Small intestine (tissue), 7 donors: ENCODE data around the gene CAMTA1. TPM values are rescaled to one million over a fixed set of nuclear protein-coding genes. Genes with fewer than 3 reads are reported as not detected.
A peak's percentile ranks its signal among the peaks of the same experiment; 100 is the strongest.

Experiments used
- DNase-seq, 2 donors: peaks; one replicate each; pipeline versions ENCODE4 v3.0.0 to v3.0.0-alpha.2; 2013
- FAIRE-seq: peaks from 2 replicates; lab custom pipeline; 2012; peaks lifted over from hg19 to GRCh38; lab: Jason Lieb, UNC
- H3K27ac ChIP-seq, 3 donors: one replicate each; pipeline ENCODE4 v1.5.1; 2013; ENCODE audit warnings: low read length in 2 of 3, mild to moderate bottlenecking in 2 of 3, control low read depth in 1 of 3, inconsistent platforms in 1 of 3, low read depth in 1 of 3, moderate library complexity in 1 of 3
- H3K27me3 ChIP-seq, 3 donors: one replicate each; pipeline ENCODE4 v1.6.1; 2013; ENCODE audit warnings: low read length in 3 of 3, inconsistent platforms in 1 of 3; ENCODE audit not compliant: control insufficient read depth in 3 of 3, insufficient read depth in 3 of 3
- H3K36me3 ChIP-seq, 3 donors: one replicate each; pipeline ENCODE4 v1.6.1; 2013; ENCODE audit warnings: low read length in 3 of 3, inconsistent platforms in 1 of 3, low read depth in 1 of 3, mild to moderate bottlenecking in 1 of 3, moderate library complexity in 1 of 3; ENCODE audit not compliant: control insufficient read depth in 3 of 3, insufficient read depth in 2 of 3
- H3K4me1 ChIP-seq, 3 donors: one replicate each; pipeline ENCODE4 v1.6.1; 2013; ENCODE audit warnings: low read length in 2 of 3, inconsistent platforms in 1 of 3, low read depth in 1 of 3, mild to moderate bottlenecking in 1 of 3, moderate library complexity in 1 of 3; ENCODE audit not compliant: control insufficient read depth in 3 of 3, insufficient read depth in 2 of 3
- H3K4me3 ChIP-seq, 3 donors: one replicate each; pipeline ENCODE4 v1.5.1; 2013; ENCODE audit warnings: low read length in 3 of 3, control low read depth in 1 of 3, inconsistent platforms in 1 of 3, low read depth in 1 of 3, mild to moderate bottlenecking in 1 of 3, moderate library complexity in 1 of 3
- H3K9me3 ChIP-seq, 2 donors: one replicate each; pipeline ENCODE4 v1.6.1; 2013; ENCODE audit warnings: low read depth in 1 of 2, low read length in 1 of 2; ENCODE audit not compliant: control insufficient read depth in 2 of 2, insufficient read depth in 1 of 2
- WGBS, 3 donors: extraction: QIAGEN DNeasy Blood & Tissue Kit; methylation state at CpG; one replicate each; pipeline ENCODE4 v1.1.7; 2013; 5-methylcytosine and 5-hydroxymethylcytosine counted together
- polyA plus RNA-seq, 4 donors: library from polyadenylated mRNA; stranded (reverse) in 3 of 4; unstranded in 1 of 4; fragments of 200-250 nt in 3 of 4; fragments of 120-200 nt in 1 of 4; gene quantifications; one replicate each; pipeline versions ENCODE4 v1.2.1 to v1.2.3, GENCODE V29; 2013
- donor health status: healthy with polysubstance abuse.
- donor health status: control.
- donor health status: control.
- donor health status: Bipolar disorder and iron deficiency.
- donor health status: healthy.

The CAMTA1 gene
- polyA plus RNA-seq, 4 donors: 57.6 to 177 (median 147) TPM

DNA sequence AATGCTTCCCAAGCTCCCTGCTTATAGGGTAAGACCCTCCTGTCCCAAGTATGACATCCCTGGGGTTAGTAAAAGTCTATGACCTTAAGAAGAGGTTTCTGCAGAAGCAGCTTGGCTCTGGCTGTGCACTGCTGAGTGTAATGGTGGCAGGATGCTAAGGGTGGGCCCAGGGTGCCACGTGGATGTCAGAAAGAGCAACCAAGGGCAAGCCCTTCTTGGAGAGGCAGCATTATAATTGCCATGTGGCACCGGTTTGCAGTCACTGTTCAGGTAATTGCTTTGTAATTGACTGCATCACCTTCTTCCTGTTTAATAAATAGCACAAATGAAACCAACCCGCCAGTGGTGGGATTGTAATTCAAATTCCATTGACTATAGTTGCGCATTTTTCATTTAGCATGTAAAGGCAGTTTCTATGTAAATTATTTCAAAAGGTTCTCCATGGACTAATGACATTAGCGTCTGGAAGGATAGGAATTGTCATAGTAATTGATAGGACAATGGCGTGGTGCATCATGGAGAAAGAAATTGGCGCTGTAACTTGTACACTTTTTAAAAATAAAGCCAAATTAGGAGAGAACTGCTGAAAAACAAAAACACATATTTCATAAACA lies 495.2 kb downstream of the CAMTA1 start:
- Histone ChIP-seq H3K4me3 (no peak overlapping the region), H3K4me1 (no peaks in the 10 kb centered on the region), H3K36me3 (no peaks in the 10 kb centered on the region), H3K27me3 (peaks cover 0 to 4% (median 0%) of the 10 kb centered on the region in 3 donors), H3K27ac (no peak overlapping the region), H3K9me3 (no peaks in the 10 kb centered on the region)
- FAIRE-seq: no peak
- no peak for DNase-seq
- WGBS, 3 donors: 68 to 74% (median 72%) methylated on average over 7 of the region's 7 CpGs

DNA sequence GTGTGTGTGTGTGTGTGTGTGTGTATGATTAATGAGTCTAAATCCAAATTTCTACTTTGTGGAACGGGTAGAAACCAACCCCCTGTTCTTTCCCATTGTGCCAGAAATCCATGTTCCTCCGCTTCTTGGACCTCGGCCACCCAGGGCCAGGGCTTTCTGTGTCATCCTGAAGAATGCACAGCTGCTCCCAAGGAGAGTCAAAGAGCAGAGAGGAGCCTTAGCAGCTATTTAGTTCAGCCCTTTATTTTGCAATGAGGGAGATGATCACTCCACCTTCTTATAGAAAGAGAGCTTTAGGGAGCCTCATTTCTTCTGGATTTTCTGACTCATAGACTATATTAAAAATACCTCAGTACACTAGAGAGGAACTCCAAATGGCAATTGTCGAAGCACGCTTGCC lies 496.6 kb downstream of the CAMTA1 start:
- 68 to 83% (median 81%) methylated on average over 5 of the region's 5 CpGs for WGBS, 3 donors

DNA sequence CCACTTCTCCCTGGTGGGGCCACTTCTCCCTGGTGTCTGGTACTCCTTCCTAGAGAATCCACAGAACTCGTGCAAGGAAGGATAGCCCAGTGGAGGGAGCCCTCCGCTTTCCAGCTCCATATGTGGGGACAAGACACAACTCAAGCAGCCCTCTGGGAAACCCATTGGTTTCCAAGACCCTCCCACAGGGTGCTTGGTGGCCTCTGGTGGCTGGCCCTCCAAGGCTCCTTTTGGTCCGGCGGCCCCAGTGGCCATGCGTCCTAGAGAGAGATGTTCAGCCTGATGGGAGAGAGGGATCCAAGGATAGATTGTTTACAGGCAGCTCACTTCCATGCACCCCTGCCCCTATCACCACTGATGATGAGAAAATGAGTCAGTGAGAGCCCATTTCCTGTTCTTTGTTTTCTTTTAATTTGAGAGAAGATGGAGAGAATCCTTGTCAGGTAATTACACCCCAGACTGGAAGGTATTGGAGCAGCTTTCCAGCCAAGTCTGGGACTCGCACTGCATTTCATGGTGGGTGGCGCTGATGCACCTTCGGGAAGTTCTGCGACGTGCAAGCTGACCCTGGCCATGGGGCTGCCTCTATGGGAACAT lies 499.7 kb downstream of the CAMTA1 start:
- DNase-seq: no peak
- Histone ChIP-seq H3K4me1 (no peaks in the 10 kb centered on the region), H3K27me3 (no peaks in the 10 kb centered on the region), H3K4me3 (no peak overlapping the region), H3K36me3 (no peaks in the 10 kb centered on the region), H3K9me3 (no peaks in the 10 kb centered on the region), H3K27ac (no peak overlapping the region)
- FAIRE-seq: no peak
- 89 to 95% (median 93%) methylated on average over 10 of the region's 10 CpGs for WGBS, 3 donors

More for the DNA sequence above, 496.6 kb downstream of the CAMTA1 start:
- Histone ChIP-seq H3K36me3 (no peaks in the 10 kb centered on the region), H3K27ac (no peak overlapping the region), H3K4me3 (no peak overlapping the region), H3K4me1 (no peaks in the 10 kb centered on the region), H3K9me3 (no peaks in the 10 kb centered on the region), H3K27me3 (peaks cover 0 to 4% (median 0%) of the 10 kb centered on the region in 3 donors)
- no peak for DNase-seq
- FAIRE-seq: no peak

DNA sequence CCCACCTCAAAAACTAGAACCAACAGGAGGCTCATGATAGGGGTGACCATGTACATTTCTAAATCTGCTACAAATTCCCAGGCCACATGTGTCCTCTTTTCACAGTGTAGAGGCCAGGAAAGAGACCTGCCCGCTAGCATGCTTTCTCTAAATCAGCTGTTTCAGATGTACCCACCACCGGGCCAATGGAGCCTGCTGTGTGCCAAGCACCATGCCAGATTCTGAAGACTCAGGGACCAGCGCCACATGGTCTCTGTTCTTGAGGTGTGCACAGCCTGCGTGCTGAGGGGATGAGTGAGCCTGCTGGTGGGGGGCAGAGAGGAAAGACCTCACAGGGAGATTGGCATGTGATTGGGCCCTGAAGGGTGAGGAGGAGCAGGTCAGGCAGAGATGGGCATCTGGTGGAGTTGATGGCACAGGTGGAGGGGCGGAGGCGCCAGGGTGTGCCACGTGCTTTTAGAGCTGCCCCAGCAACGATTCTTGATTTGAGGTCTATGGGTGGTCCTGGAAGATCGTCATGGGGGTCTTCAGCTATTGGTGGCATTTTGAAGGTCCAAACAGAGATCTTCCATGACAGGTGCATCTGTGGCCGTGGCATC lies 500.7 kb downstream of the CAMTA1 start:
- FAIRE-seq: no peak
- Histone ChIP-seq H3K4me1 (no peaks in the 10 kb centered on the region), H3K27ac (no peak overlapping the region), H3K4me3 (no peak overlapping the region), H3K27me3 (no peaks in the 10 kb centered on the region), H3K9me3 (no peaks in the 10 kb centered on the region), H3K36me3 (no peaks in the 10 kb centered on the region)
- no peak for DNase-seq
- WGBS, 3 donors: 80 to 88% (median 82%) methylated on average over 10 of the region's 10 CpGs

DNA sequence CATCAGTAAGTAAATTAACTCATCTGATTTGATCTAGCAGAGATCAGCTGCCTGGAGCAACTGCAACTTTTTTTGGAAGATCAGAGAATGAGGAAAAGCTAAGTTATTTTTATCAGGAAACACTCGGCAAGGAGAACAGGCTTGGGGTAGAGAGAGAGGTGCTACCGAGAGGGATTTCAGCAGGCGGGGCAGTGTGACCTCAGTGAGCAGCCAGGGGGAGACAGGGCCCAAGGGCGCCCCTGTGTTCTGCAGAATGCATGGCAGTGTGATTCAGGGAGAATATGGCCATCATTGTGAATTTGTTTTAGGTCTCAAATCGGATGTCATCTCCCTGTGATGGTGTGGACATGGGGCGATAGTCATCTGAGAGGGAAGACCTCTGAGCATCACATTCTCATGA lies 501.8 kb downstream of the CAMTA1 start:
- H3K9me3 ChIP-seq: no peaks in the 10 kb centered on the region
- FAIRE-seq: no peak
- no peak overlapping the region for H3K4me3 ChIP-seq
- no peak for DNase-seq
- no peak overlapping the region for H3K27ac ChIP-seq
- H3K36me3 ChIP-seq: no peaks in the 10 kb centered on the region
- no peaks in the 10 kb centered on the region for H3K27me3 ChIP-seq
- H3K4me1 ChIP-seq: no peaks in the 10 kb centered on the region
- 66 to 77% (median 66%) methylated on average over 6 of the region's 6 CpGs for WGBS, 3 donors

DNA sequence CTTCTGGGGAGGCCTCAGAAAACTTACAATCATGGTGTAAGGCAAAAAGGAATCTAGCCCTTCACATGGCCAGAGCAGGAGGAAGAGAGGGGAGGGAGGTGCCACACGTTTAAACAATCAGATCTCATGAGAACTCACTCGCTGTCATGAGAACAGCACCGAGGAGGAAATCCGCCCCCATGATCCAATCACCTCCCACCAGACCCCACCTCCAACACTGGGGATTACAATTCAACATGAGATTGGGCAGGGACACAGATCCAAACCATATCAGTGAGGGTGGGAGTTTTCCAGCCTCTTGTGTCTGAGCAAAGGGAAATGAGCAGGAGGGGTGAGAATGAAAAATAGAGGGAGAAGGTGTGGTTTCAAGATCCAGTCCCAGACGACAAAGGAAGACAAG lies 503.7 kb downstream of the CAMTA1 start:
- 48 to 54% (median 54%) methylated on average over 5 of the region's 5 CpGs for WGBS, 3 donors
- H3K27me3 ChIP-seq: no peaks in the 10 kb centered on the region
- FAIRE-seq: no peak

DNA sequence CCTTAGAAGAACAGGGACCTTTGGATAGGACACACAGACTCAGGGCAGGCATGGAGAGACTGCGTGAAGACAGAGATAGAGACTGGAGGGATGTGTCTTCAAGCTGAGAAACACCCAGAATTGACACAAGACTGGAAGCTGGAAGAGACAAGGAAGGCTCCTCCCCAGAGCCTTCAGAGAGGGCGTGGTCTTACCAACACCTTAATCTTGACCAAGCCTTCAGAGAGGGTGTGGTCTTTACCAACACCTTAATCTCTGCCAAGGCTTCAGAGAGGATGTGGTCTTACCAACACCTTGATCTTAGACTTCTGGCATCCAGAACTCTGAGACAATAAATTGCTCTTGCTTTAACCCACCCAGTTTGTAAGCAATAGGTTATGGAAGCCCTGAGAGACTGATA lies 504.4 kb downstream of the CAMTA1 start:
- 70 to 84% (median 81%) methylated on average over 2 of the region's 2 CpGs for WGBS, 3 donors
- H3K4me1 ChIP-seq: no peaks in the 10 kb centered on the region
- no peaks in the 10 kb centered on the region for H3K9me3 ChIP-seq
- no peak overlapping the region for H3K4me3 ChIP-seq
- DNase-seq (peak in 1 of 2 donors; percentile 25), FAIRE-seq (no peak)
- H3K27ac ChIP-seq: no peak overlapping the region
- no peaks in the 10 kb centered on the region for H3K36me3 ChIP-seq
- H3K27me3 ChIP-seq: no peaks in the 10 kb centered on the region

More for the DNA sequence above, 503.7 kb downstream of the CAMTA1 start:
- Histone ChIP-seq H3K36me3 (no peaks in the 10 kb centered on the region), H3K4me3 (no peak overlapping the region), H3K9me3 (no peaks in the 10 kb centered on the region), H3K27ac (no peak overlapping the region), H3K4me1 (no peaks in the 10 kb centered on the region)
- DNase-seq: no peak

DNA sequence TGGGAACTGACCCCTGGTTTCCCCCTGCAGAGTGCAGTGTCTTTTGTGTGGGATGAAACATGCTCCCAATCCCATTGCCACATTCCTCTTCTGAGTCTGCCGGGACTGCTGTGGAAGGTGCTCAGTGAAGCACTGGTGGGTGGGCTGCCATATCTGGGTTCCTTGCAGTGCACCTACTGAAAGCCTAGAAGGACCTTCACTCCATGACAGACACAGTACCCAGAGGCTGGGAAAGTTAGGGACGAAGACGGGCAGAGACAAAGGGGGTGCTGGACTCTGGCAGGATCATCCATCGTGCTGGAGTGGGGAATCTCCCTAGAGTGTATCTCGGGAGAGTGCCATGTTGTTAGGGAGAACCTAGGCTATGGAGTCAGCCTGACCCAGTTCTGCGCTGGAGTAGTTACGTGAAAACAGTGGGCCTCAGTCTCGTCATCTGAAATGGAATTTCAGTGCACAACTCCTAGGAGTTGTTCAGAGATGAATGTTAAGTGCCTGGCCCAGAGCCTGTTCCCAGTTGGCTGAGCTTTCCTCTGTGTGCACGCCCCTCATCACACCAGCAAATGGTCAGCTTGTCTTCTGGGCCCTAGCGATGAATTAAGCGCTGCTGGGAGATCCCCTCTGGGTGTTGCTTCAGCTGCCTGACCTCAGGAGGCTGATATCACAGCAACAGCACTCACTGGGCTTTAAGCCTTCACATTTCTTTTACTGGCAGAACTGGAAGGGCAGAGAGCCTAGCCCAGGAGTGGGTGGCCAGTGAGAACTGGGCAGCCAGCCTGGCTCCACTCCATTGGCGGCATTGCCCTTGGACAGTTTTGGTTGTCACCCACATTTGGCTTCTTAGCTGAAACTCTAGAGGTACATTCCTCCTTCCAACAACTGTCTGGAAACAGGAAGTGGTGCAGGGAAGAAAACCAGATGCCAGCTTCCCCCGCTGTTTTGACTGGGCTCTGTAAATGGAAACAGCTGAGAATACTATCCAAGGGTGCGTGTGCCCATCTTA lies 506.0 kb downstream of the CAMTA1 start:
- no peak for FAIRE-seq
- no peak for DNase-seq
- Histone ChIP-seq H3K27me3 (no peaks in the 10 kb centered on the region), H3K27ac (no peak overlapping the region), H3K9me3 (peaks cover 0 to 5% of the 10 kb centered on the region in 2 donors), H3K4me3 (no peak overlapping the region), H3K36me3 (no peaks in the 10 kb centered on the region), H3K4me1 (no peaks in the 10 kb centered on the region)
- WGBS, 3 donors: 68 to 80% (median 71%) methylated on average over 14 of the region's 14 CpGs
